Pancreas (tissue), 10 donors: ENCODE measurements around the gene ZNF775. TPM values are rescaled to one million over a fixed set of nuclear protein-coding genes. Genes with fewer than 3 reads are reported as not detected.

Experiments used
- ATAC-seq, 4 donors: fragments of 200-7000 bp; cut with Tn5 transposase; one replicate each; pipeline versions ENCODE4 v1.8.0 to v1.9.1; 2020; ENCODE audit warnings: mild to moderate bottlenecking in 4 of 4, moderate library complexity in 4 of 4
- DNase-seq, 6 donors: peaks; one replicate each; pipeline ENCODE4 v3.0.0-alpha.2; 2020
- FAIRE-seq: peaks from 2 replicates; lab custom pipeline; 2012; peaks lifted over from hg19 to GRCh38; lab: Jason Lieb, UNC
- H3K27ac ChIP-seq, 4 donors: fragments of 200-600 bp; sonication (generic); 1 replicate in 3 of 4; 2 replicates in 1 of 4; pipeline versions ENCODE4 v1.5.0 to v1.8.0; 2020
- H3K27me3 ChIP-seq, 4 donors: fragments of 200-600 bp; one replicate each; pipeline ENCODE4 v1.8.0; 2021
- H3K36me3 ChIP-seq, 3 donors: fragments of 200-600 bp; sonication (generic) in 1 of 3; one replicate each; pipeline versions ENCODE4 v1.5.0 to v1.8.0; 2020 to 2021
- H3K4me1 ChIP-seq, 3 donors: fragments of 200-600 bp; one replicate each; pipeline ENCODE4 v1.8.0; 2021
- H3K4me3 ChIP-seq, 4 donors: fragments of 200-600 bp; sonication (generic) in 2 of 4; one replicate each; pipeline versions ENCODE4 v1.5.0 to v1.8.0; 2020 to 2021
- H3K9me3 ChIP-seq, 4 donors: fragments of 200-600 bp; one replicate each; pipeline ENCODE4 v1.8.0; 2021
- WGBS, 2 donors: extraction: QIAGEN DNeasy Blood & Tissue Kit; methylation state at CpG; one replicate each; pipeline ENCODE4 v1.1.7; 2013; 5-methylcytosine and 5-hydroxymethylcytosine counted together
- intact Hi-C, 3 donors: fragments of 100-400 bp; cut with DNase I; formaldehyde crosslinking; loops; one replicate each; pipeline versions ENCODE4 v1.11.1 to v1.14.2; 2022
- polyA plus RNA-seq, 2 donors: library from polyadenylated mRNA; stranded (reverse); fragments of 200-250 nt; gene quantifications; one replicate each; pipeline ENCODE4 v1.2.3, GENCODE V29; 2013
- total RNA-seq, 6 donors: library from RNA; stranded (reverse); fragmentation: NEBNext Ultra II Directional in 4 of 6; extraction: Animal tissue kit (Norgen Biotek cat#: 25700) in 4 of 6; gene quantifications; one replicate each; pipeline versions ENCODE4 v1.2.1 to v1.2.4, GENCODE V29; 2021 to 2023
- TF ChIP-seq, protein P1 (sequence below), 4 donors: fragments of 200-600 bp; sonication (generic) in 3 of 4; IDR thresholded peaks; one replicate each; pipeline versions ENCODE4 v1.5.0 to v1.8.0; 2021; ENCODE audit warnings: antibody characterized with exemption in 4 of 4
- donor health status: healthy with polysubstance abuse.
- donor health status: DM: no; HTN: no; CAD: no; lungs with moderate emphysema.
- donor health status: DM: no; HTN: no; CAD: no.
- donor health status: control.
- donor health status: control.
- donor health status: Bipolar disorder and iron deficiency.
- donor health status: DM: yes; HTN: yes; CAD: no.
- donor health status: DM: no; HTN: no; CAD: no.
- donor health status: DM: no; HTN: no; CAD: no.
- donor health status: DM: yes; HTN: yes; CAD: no.

Gene ZNF775
- total and polyA plus RNA-seq, 8 donors, result 2.0 to 7.4 (median 2.9) TPM

- FAIRE-seq, result no peak
- peaks cover 9 to 23% (median 19%) of the 10 kb centered on the region in 3 donors for H3K4me1 ChIP-seq
- no peaks in the 10 kb centered on the region for H3K9me3 ChIP-seq
- no peak overlapping the region for H3K4me3 ChIP-seq
- WGBS, 2 donors, result 79 to 85% methylated on average over 5 of the region's 5 CpGs
- no peak for ATAC-seq
- TF ChIP-seq, protein P1, sequence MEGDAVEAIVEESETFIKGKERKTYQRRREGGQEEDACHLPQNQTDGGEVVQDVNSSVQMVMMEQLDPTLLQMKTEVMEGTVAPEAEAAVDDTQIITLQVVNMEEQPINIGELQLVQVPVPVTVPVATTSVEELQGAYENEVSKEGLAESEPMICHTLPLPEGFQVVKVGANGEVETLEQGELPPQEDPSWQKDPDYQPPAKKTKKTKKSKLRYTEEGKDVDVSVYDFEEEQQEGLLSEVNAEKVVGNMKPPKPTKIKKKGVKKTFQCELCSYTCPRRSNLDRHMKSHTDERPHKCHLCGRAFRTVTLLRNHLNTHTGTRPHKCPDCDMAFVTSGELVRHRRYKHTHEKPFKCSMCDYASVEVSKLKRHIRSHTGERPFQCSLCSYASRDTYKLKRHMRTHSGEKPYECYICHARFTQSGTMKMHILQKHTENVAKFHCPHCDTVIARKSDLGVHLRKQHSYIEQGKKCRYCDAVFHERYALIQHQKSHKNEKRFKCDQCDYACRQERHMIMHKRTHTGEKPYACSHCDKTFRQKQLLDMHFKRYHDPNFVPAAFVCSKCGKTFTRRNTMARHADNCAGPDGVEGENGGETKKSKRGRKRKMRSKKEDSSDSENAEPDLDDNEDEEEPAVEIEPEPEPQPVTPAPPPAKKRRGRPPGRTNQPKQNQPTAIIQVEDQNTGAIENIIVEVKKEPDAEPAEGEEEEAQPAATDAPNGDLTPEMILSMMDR (IDR thresholded peaks at IDR 0.05), result no peak
- peaks cover 0 to 2% (median 0%) of the 10 kb centered on the region in 3 donors for H3K36me3 ChIP-seq
- H3K27ac ChIP-seq, result peak overlapping the region in 2 of 4 donors; percentile 32 to 53
- DNase-seq, result no peak
- no peaks in the 10 kb centered on the region for H3K27me3 ChIP-seq
- intact Hi-C loops, result no loop called here
Observed at GRCh38 chr7:150365673-150366398, 13.3 kb upstream of the ZNF775 start.

GRCh38 chr7:150367677-150368095 lies 11.4 kb upstream of the ZNF775 start:
- no peak for FAIRE-seq
- no peak for DNase-seq
- H3K36me3 ChIP-seq, result peaks cover 0 to 19% (median 15%) of the 10 kb centered on the region in 3 donors
- peak; percentile 79 to 88 (median 82) for ATAC-seq
- peaks cover 9 to 27% (median 22%) of the 10 kb centered on the region in 3 donors for H3K4me1 ChIP-seq
- peak overlapping the region; percentile 94 to 99 (median 98) for H3K27ac ChIP-seq
- H3K4me3 ChIP-seq, result peak overlapping the region in 3 of 4 donors; percentile 82 to 97 (median 86)
- 45 to 53% methylated on average over 8 of the region's 8 CpGs for WGBS, 2 donors
- intact Hi-C loops, result no loop called here
- no peaks in the 10 kb centered on the region for H3K9me3 ChIP-seq
- H3K27me3 ChIP-seq, result no peaks in the 10 kb centered on the region
- TF ChIP-seq, protein P1 (IDR thresholded peaks at IDR 0.05), result no peak

DNA sequence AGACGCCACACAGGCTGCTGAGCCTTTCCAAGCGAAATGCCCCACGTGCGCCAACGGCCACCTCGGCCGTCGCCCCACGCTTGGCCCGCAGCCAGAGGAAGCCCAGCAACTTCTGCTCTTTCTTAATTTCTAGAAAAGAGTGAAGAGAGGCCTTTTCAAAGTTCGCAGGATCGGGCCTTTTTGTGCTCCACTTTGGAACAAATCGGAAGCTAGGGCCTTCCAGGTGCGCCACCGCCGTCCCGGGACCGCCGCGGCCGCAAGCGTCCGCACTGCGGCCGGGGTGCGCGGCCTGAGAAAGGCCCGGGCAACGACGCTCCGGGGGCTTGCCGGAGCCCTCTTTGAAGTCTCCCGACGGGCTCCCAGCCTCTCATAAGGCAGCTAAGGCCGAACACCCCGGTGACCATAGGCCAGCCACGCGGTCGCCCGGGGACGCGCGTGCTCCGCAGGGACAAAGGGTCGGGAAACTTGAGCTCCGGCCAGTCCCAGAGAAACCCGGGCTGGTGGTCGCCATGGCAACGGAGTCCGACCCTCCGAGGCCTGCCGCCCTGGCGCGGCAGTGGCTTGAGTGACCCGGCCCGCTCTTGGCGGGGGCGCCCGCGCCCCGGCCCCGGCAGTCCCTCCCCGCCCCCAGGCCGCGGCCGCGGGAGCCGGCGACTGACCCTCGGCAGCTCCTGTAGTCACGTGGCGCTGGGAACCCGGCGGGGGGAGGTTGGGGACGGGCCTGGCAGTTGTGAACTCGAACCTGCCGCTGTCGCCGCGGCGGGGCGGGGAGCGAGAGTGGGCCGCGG lies 10.8 kb upstream of the ZNF775 start, which contains the start of gene REPIN1:
TSS of gene REPIN1 (plus strand) at position 727 of the 788 bp plus-strand sequence. CDS start 890 bp downstream, outside the sequence.
- no peak for FAIRE-seq
- TF ChIP-seq, protein P1 (IDR thresholded peaks at IDR 0.05), result no peak
- DNase-seq, result peak; percentile 92 to 98 (median 96)
- 0 to 1% methylated on average over 58 to 85 of the region's 85 CpGs for WGBS, 2 donors
- no peaks in the 10 kb centered on the region for H3K27me3 ChIP-seq
- ATAC-seq, result peak; percentile 80 to 90 (median 86)
- peak within 1 kb of the TSS; percentile 82 to 97 (median 88) for H3K4me3 ChIP-seq
- peaks cover 0 to 20% (median 18%) of the 10 kb centered on the region in 3 donors for H3K36me3 ChIP-seq
- H3K9me3 ChIP-seq, result no peaks in the 10 kb centered on the region
- H3K4me1 ChIP-seq, result peaks cover 15 to 33% (median 22%) of the 10 kb centered on the region in 3 donors
- intact Hi-C loops, result no loop called here
- H3K27ac ChIP-seq, result peak within 1 kb of the TSS; percentile 94 to 99 (median 98)

GRCh38 chr7:150368884-150369747 lies 10.0 kb upstream of the ZNF775 start:
- Histone ChIP-seq H3K9me3 (no peaks in the 10 kb centered on the region), H3K4me1 (peaks cover 18 to 39% (median 22%) of the 10 kb centered on the region in 3 donors), H3K27ac (peak overlapping the region; percentile 94 to 99 (median 98)), H3K36me3 (peaks cover 0 to 24% (median 23%) of the 10 kb centered on the region in 3 donors), H3K4me3 (peak overlapping the region; percentile 82 to 97 (median 88)), H3K27me3 (no peaks in the 10 kb centered on the region)
- intact Hi-C loops, result no loop called here
- TF ChIP-seq, protein P1 (IDR thresholded peaks at IDR 0.05), result no peak
- DNase-seq (peak; percentile 69 to 88 (median 76)), FAIRE-seq (no peak), ATAC-seq (peak; percentile 32 to 60 (median 51))
- 0 to 1% methylated on average over 40 to 58 of the region's 58 CpGs for WGBS, 2 donors
